Measurements from ENCODE around the gene ERBB4. TPM values are rescaled to one million over a fixed set of nuclear protein-coding genes. Genes with fewer than 3 reads are reported as not detected.

The ERBB4 gene
- total RNA-seq, 1 donor from 2014 or later, result 2.2 TPM

GRCh38 chr2:211798868-211799267, 739.7 kb downstream of the ERBB4 start:
- H3K4me3 ChIP-seq (ENCODE audit: low read depth, low read length), result no peak overlapping the region
- DNase-seq (ENCODE audit: low read depth), result no peak
- TF ChIP-seq, protein P1, sequence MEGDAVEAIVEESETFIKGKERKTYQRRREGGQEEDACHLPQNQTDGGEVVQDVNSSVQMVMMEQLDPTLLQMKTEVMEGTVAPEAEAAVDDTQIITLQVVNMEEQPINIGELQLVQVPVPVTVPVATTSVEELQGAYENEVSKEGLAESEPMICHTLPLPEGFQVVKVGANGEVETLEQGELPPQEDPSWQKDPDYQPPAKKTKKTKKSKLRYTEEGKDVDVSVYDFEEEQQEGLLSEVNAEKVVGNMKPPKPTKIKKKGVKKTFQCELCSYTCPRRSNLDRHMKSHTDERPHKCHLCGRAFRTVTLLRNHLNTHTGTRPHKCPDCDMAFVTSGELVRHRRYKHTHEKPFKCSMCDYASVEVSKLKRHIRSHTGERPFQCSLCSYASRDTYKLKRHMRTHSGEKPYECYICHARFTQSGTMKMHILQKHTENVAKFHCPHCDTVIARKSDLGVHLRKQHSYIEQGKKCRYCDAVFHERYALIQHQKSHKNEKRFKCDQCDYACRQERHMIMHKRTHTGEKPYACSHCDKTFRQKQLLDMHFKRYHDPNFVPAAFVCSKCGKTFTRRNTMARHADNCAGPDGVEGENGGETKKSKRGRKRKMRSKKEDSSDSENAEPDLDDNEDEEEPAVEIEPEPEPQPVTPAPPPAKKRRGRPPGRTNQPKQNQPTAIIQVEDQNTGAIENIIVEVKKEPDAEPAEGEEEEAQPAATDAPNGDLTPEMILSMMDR (conservative IDR thresholded peaks at IDR 0.05; ENCODE audit: low read depth, low read length), result no peak

- DNase-seq (ENCODE audit: low read depth), result no peak
- TF ChIP-seq, protein P1 (conservative IDR thresholded peaks at IDR 0.05; ENCODE audit: low read depth, low read length), result no peak
- H3K4me3 ChIP-seq (ENCODE audit: low read depth, low read length), result no peak overlapping the region
These were observed 744.9 kb downstream of the ERBB4 start for GRCh38 chr2:211793690-211794089.

DNA sequence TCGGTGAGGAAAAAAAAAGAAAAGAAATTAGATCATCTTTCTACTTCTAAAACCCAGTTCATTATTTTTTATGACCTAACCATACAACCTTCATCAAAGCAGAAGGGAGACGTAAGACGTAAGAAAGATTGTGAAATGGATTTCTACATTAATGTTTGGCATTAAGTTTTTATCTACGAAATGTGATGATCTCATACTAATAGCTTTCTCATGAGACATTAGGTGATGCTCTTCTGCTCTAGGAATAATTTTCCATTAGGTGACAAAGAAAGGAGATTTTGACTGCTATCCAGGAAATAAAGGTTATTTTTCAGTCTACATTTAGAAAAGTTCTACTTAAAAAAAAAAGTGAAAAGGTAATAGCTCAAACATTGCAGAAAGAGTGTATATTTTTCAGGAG, 748.6 kb downstream of the ERBB4 start:
- TF ChIP-seq, protein P1 (conservative IDR thresholded peaks at IDR 0.05; ENCODE audit: low read depth, low read length), result no peak
- DNase-seq (ENCODE audit: low read depth), result no peak
- H3K4me3 ChIP-seq (ENCODE audit: low read depth, low read length), result no peak overlapping the region

- TF ChIP-seq, protein P1 (conservative IDR thresholded peaks at IDR 0.05; ENCODE audit: low read depth, low read length), result no peak
- H3K4me3 ChIP-seq (ENCODE audit: low read depth, low read length), result no peak overlapping the region
These were observed 771.9 kb downstream of the ERBB4 start for GRCh38 chr2:211766689-211767088.

GRCh38 chr2:211762479-211762878, 776.1 kb downstream of the ERBB4 start:
- DNase-seq (ENCODE audit: low read depth), result no peak
- TF ChIP-seq, protein P1 (conservative IDR thresholded peaks at IDR 0.05; ENCODE audit: low read depth, low read length), result no peak
- no peak overlapping the region for H3K4me3 ChIP-seq (ENCODE audit: low read depth, low read length)

More at GRCh38 chr2:211766689-211767088, 771.9 kb downstream of the ERBB4 start:
- DNase-seq (ENCODE audit: low read depth), result no peak

DNA sequence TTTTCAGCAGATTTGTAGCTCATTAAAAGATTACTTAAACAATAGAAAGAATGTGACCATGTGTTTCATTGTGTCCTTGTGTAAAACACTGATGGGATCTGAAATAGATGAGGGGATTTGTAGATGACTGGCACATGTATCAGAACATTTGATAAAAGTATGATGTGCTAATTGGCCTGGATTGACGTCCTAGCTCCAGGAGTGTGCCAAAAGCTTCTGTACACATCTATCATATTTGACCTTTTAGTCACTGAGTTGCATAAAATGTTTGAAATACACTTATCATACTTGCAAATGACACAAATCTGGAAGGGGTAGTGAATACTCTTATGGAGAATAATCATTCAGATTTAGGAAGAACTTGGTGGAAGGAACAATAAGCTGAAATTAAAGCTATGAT, 778.5 kb downstream of the ERBB4 start:
- no peak overlapping the region for H3K4me3 ChIP-seq (ENCODE audit: low read depth, low read length)
- DNase-seq (ENCODE audit: low read depth), result no peak
- TF ChIP-seq, protein P1 (conservative IDR thresholded peaks at IDR 0.05; ENCODE audit: low read depth, low read length), result no peak

- TF ChIP-seq, protein P1 (conservative IDR thresholded peaks at IDR 0.05; ENCODE audit: low read depth, low read length), result no peak
- no peak for DNase-seq (ENCODE audit: low read depth)
- no peak overlapping the region for H3K4me3 ChIP-seq (ENCODE audit: low read depth, low read length)
These were observed 782.3 kb downstream of the ERBB4 start for GRCh38 chr2:211756266-211756665.
